HL-60/S4 treated with phorbol 12-myristate 13-acetate at 8.2 ng/mL for 4 days and 3 days (cell line): ENCODE data around the gene MLXIPL.
"Not testable (repeated sequence)": the region's sequence is repeated elsewhere in the genome, so short reads cannot be mapped to it uniquely, and the experiment has no call there.

Experiments used
- in situ Hi-C: fragments of 300-500 bp; cut with MboI; formaldehyde crosslinking; loops from 2 replicates; pipeline ENCODE4 v1.15.0; 2022; ENCODE audit warnings: low sequenced_read_pairs

The MLXIPL gene

GRCh38 chr7:73614937-73615336 lies 9.4 kb downstream of the MLXIPL start:
- in situ Hi-C loops = not testable (repeated sequence)

GRCh38 chr7:73613954-73614735 lies 10.2 kb downstream of the MLXIPL start:
- in situ Hi-C loops = no loop called here

GRCh38 chr7:73612598-73613269 lies 11.6 kb downstream of the MLXIPL start:
- in situ Hi-C loops = no loop called here

- in situ Hi-C loops = no loop called here
Observed at GRCh38 chr7:73611017-73611555, 13.2 kb downstream of the MLXIPL start.

GRCh38 chr7:73610105-73610504 lies 14.2 kb downstream of the MLXIPL start:
- in situ Hi-C loops = no loop called here

- in situ Hi-C loops = loop anchor here (10.0 kb wide), 1 partner anchor 107 kb away; the partner anchor contains the start of gene STX1A
Observed at GRCh38 chr7:73607692-73607983, 16.7 kb downstream of the MLXIPL start.

- in situ Hi-C loops = loop anchor here (10.0 kb wide), 1 partner anchor 108 kb away; the partner anchor contains the start of gene STX1A
Observed at GRCh38 chr7:73606801-73607691, 17.3 kb downstream of the MLXIPL start.

GRCh38 chr7:73605601-73606220 lies 18.6 kb downstream of the MLXIPL start:
- in situ Hi-C loops = loop anchor here (10.0 kb wide), 1 partner anchor 109 kb away; the partner anchor contains the start of gene STX1A

- in situ Hi-C loops = loop anchor here (10.0 kb wide), 1 partner anchor 112 kb away; the partner anchor contains the start of gene STX1A
Observed at GRCh38 chr7:73602721-73603651, 21.3 kb downstream of the MLXIPL start.

- in situ Hi-C loops = loop anchor here (10.0 kb wide), 1 partner anchor 115 kb away; the partner anchor contains the start of gene STX1A
Observed at GRCh38 chr7:73599916-73600315, 24.4 kb downstream of the MLXIPL start.

GRCh38 chr7:73599151-73599882 lies 25.0 kb downstream of the MLXIPL start:
- in situ Hi-C loops = no loop called here

- in situ Hi-C loops = no loop called here
Observed at GRCh38 chr7:73597978-73598782, 26.1 kb downstream of the MLXIPL start.

GRCh38 chr7:73596191-73597065 lies 27.9 kb downstream of the MLXIPL start:
- in situ Hi-C loops = no loop called here

GRCh38 chr7:73595358-73595757 lies 29.0 kb downstream of the MLXIPL start:
- in situ Hi-C loops = no loop called here

GRCh38 chr7:73593207-73594045 lies 30.9 kb downstream of the MLXIPL start:
- in situ Hi-C loops = no loop called here

- in situ Hi-C loops = no loop called here
Observed at GRCh38 chr7:73586911-73587310, 37.4 kb downstream of the MLXIPL start.
